K562 (cell line): ENCODE data around the gene TSPAN32. TPM values are rescaled to one million over a fixed set of nuclear protein-coding genes. Genes with fewer than 3 reads are reported as not detected.

Experiments
- ATAC-seq: fragments of 200-7000 bp; cut with Tn5 transposase; 3 replicates; pipeline ENCODE4 v1.9.1; 2020; ENCODE audit warnings: moderate library complexity
- BruUV-seq: library from RNA; stranded (reverse); fragments of 400-500 nt; replicated peaks from 2 replicates; lab custom pipeline; 2021; lab: Mats Ljungman, UMichigan
- CTCF ChIA-PET: fragments of 300-600 bp; formaldehyde crosslinking; extraction: SDS; loops from one replicate; lab custom pipeline; 2021; ENCODE audit warnings: low intra/inter-chr PET ratio; lab: Yijun Ruan, JAX
- POLR2A ChIA-PET: fragments of 300-600, 350-650 bp; sonication (Branson Sonifier 250); formaldehyde crosslinking; extraction: SDS; loops from one replicate; lab custom pipeline; 2021; ENCODE audit warnings: antibody characterized with exemption, inconsistent platforms; lab: Yijun Ruan, JAX
- DNase-seq, 4 experiments: peaks; one replicate each; pipeline versions ENCODE4 v3.0.0 to v3.0.0-alpha.2; 2011 to 2018; ENCODE audit warnings: low spot score in 3 of 4, mixed read lengths in 3 of 4; ENCODE audit errors: extremely low read depth in 1 of 4
- FAIRE-seq: peaks from 2 replicates; lab custom pipeline; 2011; peaks lifted over from hg19 to GRCh38; lab: Jason Lieb, UNC
- H2AFZ ChIP-seq: 2 replicates; pipeline ENCODE4 v1.6.0; 2011; ENCODE audit warnings: low read depth, low read length, control low read depth, inconsistent platforms
- H3K27ac ChIP-seq: fragments of 200-600 bp; 3 replicates; pipeline ENCODE4 v1.8.0; 2011; ENCODE audit warnings: low read depth, mild to moderate bottlenecking, control low read depth, inconsistent platforms, low read length, moderate library complexity, mixed read lengths; ENCODE audit errors: extremely low read depth
- H3K27me3 ChIP-seq, 2 experiments: fragments of 300-600 bp in 1 of 2; 2 replicates in 1 of 2; 3 replicates in 1 of 2; pipeline versions ENCODE4 v1.6.0 to v1.8.0; 2011; ENCODE audit warnings: inconsistent platforms in 2 of 2, low read length in 2 of 2, mild to moderate bottlenecking in 1 of 2, mixed read lengths in 1 of 2, moderate library complexity in 1 of 2; ENCODE audit not compliant: control insufficient read depth in 2 of 2, insufficient read depth in 2 of 2
- H3K36me3 ChIP-seq: fragments of 300-600 bp; 3 replicates; pipeline ENCODE4 v1.8.0; 2011; ENCODE audit warnings: mild to moderate bottlenecking, low read length, inconsistent platforms; ENCODE audit not compliant: control insufficient read depth, insufficient read depth
- H3K4me1 ChIP-seq, 2 experiments: fragments of 200-600 bp in 1 of 2; replicated peaks in 1 of 2; 2 replicates in 1 of 2; 3 replicates in 1 of 2; pipeline versions ENCODE4 v1.5.1 to v1.8.0; 2011; ENCODE audit warnings: inconsistent platforms in 2 of 2, low read length in 2 of 2, mild to moderate bottlenecking in 1 of 2, mixed read lengths in 1 of 2, moderate library complexity in 1 of 2; ENCODE audit not compliant: control insufficient read depth in 2 of 2, insufficient read depth in 2 of 2
- H3K4me2 ChIP-seq: 2 replicates; pipeline ENCODE4 v1.6.1; 2011; ENCODE audit warnings: low read length, control low read depth, inconsistent platforms, mixed read lengths; ENCODE audit not compliant: insufficient read depth
- H3K4me3 ChIP-seq: fragments of 200-600 bp; sonication (generic), shearing (Covaris generic); 2 replicates; pipeline ENCODE4 v1.5.1; 2016; ENCODE audit warnings: control low read depth, inconsistent platforms
- H3K79me2 ChIP-seq: fragments of 200-600 bp; 3 replicates; pipeline ENCODE4 v1.8.0; 2011; ENCODE audit warnings: low read length, inconsistent platforms; ENCODE audit not compliant: control insufficient read depth, insufficient read depth
- H3K9ac ChIP-seq, 2 experiments: 2 replicates each; pipeline versions ENCODE4 v1.6.0 to v1.6.1; 2011; ENCODE audit warnings: low read depth in 2 of 2, low read length in 2 of 2, control low read depth in 1 of 2, inconsistent platforms in 1 of 2, mild to moderate bottlenecking in 1 of 2, mixed read lengths in 1 of 2; ENCODE audit not compliant: insufficient read depth in 1 of 2
- H3K9me1 ChIP-seq: one replicate; pipeline ENCODE4 v1.6.0; 2011; ENCODE audit warnings: inconsistent platforms, mild to moderate bottlenecking, low read length, moderate library complexity; ENCODE audit not compliant: control insufficient read depth, insufficient read depth
- H3K9me3 ChIP-seq: replicated peaks from 2 replicates; pipeline ENCODE4 v1.5.1; 2011; ENCODE audit warnings: low read depth, low read length, inconsistent platforms; ENCODE audit not compliant: control insufficient read depth, insufficient read depth
- H4K20me1 ChIP-seq: replicated peaks from 2 replicates; pipeline ENCODE4 v1.6.1; 2011; ENCODE audit warnings: low read length, inconsistent platforms, mixed read lengths; ENCODE audit not compliant: control insufficient read depth, insufficient read depth
- RAD21 ChIP-seq, 2 experiments: fragments of 250-450 bp in 1 of 2; fragments of 450-650 bp in 1 of 2; sonication (Bioruptor Pico) in 1 of 2; formaldehyde crosslinking in 1 of 2; IDR thresholded peaks in 1 of 2; conservative IDR thresholded peaks in 1 of 2; 2 replicates each; pipeline versions ENCODE4 v1.4.0 to v1.8.0; 2020 to 2022; ENCODE audit warnings: mild to moderate bottlenecking in 2 of 2, moderate library complexity in 1 of 2
- WGBS: fragments of 100-300 bp; shearing (Covaris generic); methylation state at CpG from one replicate; pipeline ENCODE4 v1.1.6; 2016; ENCODE audit warnings: low coverage, mixed read lengths; ENCODE audit not compliant: insufficient coverage; ENCODE audit errors: missing lambda C conversion rate; 5-methylcytosine and 5-hydroxymethylcytosine counted together
- in situ Hi-C: fragments of 300-500 bp; cut with MboI; formaldehyde crosslinking; loops from 4 replicates; pipeline ENCODE4 v1.15.0; 2018; ENCODE audit warnings: inconsistent platforms, mixed read lengths
- intact Hi-C: fragments of 100-400 bp; cut with micrococcal nuclease; formaldehyde crosslinking; loops from 2 replicates; pipeline ENCODE4 v1.14.2; 2022
- polyA plus RNA-seq, 8 experiments: library from polyadenylated mRNA; depleted of rRNA in 4 of 8; stranded (reverse) in 5 of 8; unstranded in 3 of 8; fragments of >200 nt; fragmentation: Nextera tagmentation in 2 of 8; fragmentation: Illumina TruSeq in 1 of 8; extraction: Ambion mirVana in 2 of 8; extraction: Trizol in 1 of 8; gene quantifications; 2 replicates each; pipeline versions ENCODE4 v1.2.1 to v1.2.3, GENCODE V29; 2011 to 2014; ENCODE audit warnings: inconsistent platforms in 1 of 8, missing spikeins in 1 of 8
- total RNA-seq, 7 experiments: library from RNA; depleted of rRNA in 6 of 7; stranded (reverse); fragments of >200 nt in 6 of 7; fragmentation: Illumina TruSeq in 2 of 7; extraction: Trizol in 2 of 7; gene quantifications; 2 replicates each; pipeline versions ENCODE4 v1.2.1 to v1.2.3, GENCODE V29; 2011 to 2021; ENCODE audit warnings: low replicate concordance in 1 of 7
- TF ChIP-seq, protein P1 (sequence below): fragments of 250-450 bp; sonication (Bioruptor Pico); IDR thresholded peaks from 2 replicates; pipeline ENCODE4 v1.4.0; 2020; ENCODE audit warnings: mild to moderate bottlenecking
- TF ChIP-seq, protein P2 (sequence below), 3 experiments: IDR thresholded peaks in 2 of 3; conservative IDR thresholded peaks in 1 of 3; 2 replicates each; pipeline ENCODE4 v1.5.1; 2011 to 2012; ENCODE audit warnings: low read length in 3 of 3, mild to moderate bottlenecking in 3 of 3, control low read depth in 2 of 3, improper control_type of control experiment in 1 of 3, inconsistent platforms in 1 of 3, low read depth in 1 of 3, mixed read lengths in 1 of 3, moderate library complexity in 1 of 3; ENCODE audit not compliant: insufficient read depth in 2 of 3

The TSPAN32 gene
- total and polyA plus RNA-seq, 9 of the 15 experiments (the other 6 are each of a cell fraction or from before 2014, with no cell fraction given): 0.21 to 7.3 (median 2.6) TPM

DNA sequence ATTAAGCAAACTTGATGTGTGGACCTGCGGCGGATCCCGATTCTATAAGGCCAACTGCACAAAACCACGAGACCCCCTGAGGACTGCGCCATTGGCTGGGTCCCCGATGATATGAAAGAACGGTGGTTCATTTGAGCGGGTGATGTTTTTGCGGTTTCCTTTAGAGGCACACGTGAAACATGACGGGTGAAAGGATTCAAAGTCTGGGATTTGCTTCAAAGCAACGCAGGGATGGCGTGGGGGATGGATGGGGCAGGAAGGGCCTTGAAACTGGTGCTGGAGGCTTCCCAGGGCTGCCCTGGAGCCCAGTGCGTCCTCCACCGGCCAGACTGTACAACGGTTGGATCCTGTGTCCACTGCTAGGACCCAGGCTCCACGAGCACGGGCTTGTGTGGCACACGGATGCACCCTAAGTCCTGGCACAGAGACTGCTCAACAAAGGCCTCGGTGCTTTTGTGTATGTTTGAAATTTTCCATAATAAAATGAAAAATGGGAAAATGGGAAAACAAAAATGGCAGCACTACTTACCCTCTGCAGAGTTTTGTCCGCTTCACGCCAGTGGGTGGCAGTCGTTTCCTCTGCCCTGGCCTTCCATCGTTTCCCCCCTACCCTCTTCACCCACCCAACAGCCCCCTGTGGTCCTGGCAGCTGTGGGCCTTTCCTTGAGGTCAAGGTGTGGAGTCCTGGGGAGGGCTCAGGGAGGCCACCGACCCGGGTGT lies 35.1 kb upstream of the TSPAN32 start:
- H3K4me2 ChIP-seq: no peak overlapping the region
- H3K36me3 ChIP-seq: no peaks in the 10 kb centered on the region
- peaks cover 6% of the 10 kb centered on the region; the same call in 1 of the 2 replicates for H4K20me1 ChIP-seq
- DNase-seq (no peak), ATAC-seq (no peak)
- BruUV-seq: no TSS peak
- H3K9ac ChIP-seq: no peak overlapping the region
- intact Hi-C loops (no loop called here), in situ Hi-C loops (no loop called here)
- WGBS: 33% methylated on average over 25 of the region's 26 CpGs
- H3K27me3 ChIP-seq: peaks cover 6 to 80% of the 10 kb centered on the region in 2 experiments; a peak in 3 of 5 replicates
- POLR2A ChIA-PET: no interaction called here
- H3K27ac ChIP-seq: no peak overlapping the region
- peak in 1 of 2 experiments; percentile 19; a peak in 1 of 4 replicates for TF ChIP-seq RAD21 (CRISPR knock-in tag; conservative IDR thresholded peaks at IDR 0.05 in 1 of 2, IDR thresholded peaks at IDR 0.05 in 1 of 2)
- TF ChIP-seq, protein P1, sequence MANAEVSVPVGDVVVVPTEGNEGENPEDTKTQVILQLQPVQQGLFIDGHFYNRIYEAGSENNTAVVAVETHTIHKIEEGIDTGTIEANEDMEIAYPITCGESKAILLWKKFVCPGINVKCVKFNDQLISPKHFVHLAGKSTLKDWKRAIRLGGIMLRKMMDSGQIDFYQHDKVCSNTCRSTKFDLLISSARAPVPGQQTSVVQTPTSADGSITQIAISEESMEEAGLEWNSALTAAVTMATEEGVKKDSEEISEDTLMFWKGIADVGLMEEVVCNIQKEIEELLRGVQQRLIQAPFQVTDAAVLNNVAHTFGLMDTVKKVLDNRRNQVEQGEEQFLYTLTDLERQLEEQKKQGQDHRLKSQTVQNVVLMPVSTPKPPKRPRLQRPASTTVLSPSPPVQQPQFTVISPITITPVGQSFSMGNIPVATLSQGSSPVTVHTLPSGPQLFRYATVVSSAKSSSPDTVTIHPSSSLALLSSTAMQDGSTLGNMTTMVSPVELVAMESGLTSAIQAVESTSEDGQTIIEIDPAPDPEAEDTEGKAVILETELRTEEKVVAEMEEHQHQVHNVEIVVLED (CRISPR knock-in tag): no peak
- TF ChIP-seq, protein P2, sequence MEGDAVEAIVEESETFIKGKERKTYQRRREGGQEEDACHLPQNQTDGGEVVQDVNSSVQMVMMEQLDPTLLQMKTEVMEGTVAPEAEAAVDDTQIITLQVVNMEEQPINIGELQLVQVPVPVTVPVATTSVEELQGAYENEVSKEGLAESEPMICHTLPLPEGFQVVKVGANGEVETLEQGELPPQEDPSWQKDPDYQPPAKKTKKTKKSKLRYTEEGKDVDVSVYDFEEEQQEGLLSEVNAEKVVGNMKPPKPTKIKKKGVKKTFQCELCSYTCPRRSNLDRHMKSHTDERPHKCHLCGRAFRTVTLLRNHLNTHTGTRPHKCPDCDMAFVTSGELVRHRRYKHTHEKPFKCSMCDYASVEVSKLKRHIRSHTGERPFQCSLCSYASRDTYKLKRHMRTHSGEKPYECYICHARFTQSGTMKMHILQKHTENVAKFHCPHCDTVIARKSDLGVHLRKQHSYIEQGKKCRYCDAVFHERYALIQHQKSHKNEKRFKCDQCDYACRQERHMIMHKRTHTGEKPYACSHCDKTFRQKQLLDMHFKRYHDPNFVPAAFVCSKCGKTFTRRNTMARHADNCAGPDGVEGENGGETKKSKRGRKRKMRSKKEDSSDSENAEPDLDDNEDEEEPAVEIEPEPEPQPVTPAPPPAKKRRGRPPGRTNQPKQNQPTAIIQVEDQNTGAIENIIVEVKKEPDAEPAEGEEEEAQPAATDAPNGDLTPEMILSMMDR (IDR thresholded peaks at IDR 0.05 in 2 of 3, conservative IDR thresholded peaks at IDR 0.05 in 1 of 3; ENCODE audit: insufficient read depth in 2 of 3, low read depth in 1 of 3, low read length in 3 of 3): peak in 1 of 3 experiments; percentile 28; a peak in 3 of 6 replicates
- TF ChIP-seq, all 486 proteins: peak for 2
- CTCF ChIA-PET: no interaction called here
- Histone ChIP-seq H3K4me3 (no peak overlapping the region), H2AFZ (no peak overlapping the region), H3K9me1 (no peaks in the 10 kb centered on the region), H3K4me1 (peaks cover 8 to 59% of the 10 kb centered on the region in 2 experiments; a peak in 4 of 5 replicates), H3K9me3 (no peaks in the 10 kb centered on the region), H3K79me2 (no peaks in the 10 kb centered on the region)
- FAIRE-seq: no peak
